HepG2 (cell line): ENCODE data around the gene KLK14. TPM values are rescaled to one million over a fixed set of nuclear protein-coding genes. Genes with fewer than 3 reads are reported as not detected.

Source experiments
- ATAC-seq: fragments of 200-7000 bp; cut with Tn5 transposase; 3 replicates; pipeline ENCODE4 v1.9.1; 2020; ENCODE audit warnings: mild to moderate bottlenecking, moderate library complexity
- BruUV-seq: library from RNA; stranded (reverse); fragments of 400-500 nt; replicated peaks from 2 replicates; lab custom pipeline; 2021; lab: Mats Ljungman, UMichigan
- CTCF ChIA-PET: fragments of 300-600 bp; formaldehyde crosslinking; extraction: SDS; loops from one replicate; lab custom pipeline; 2021; ENCODE audit warnings: low total read pairs, inconsistent platforms, low intra/inter-chr PET ratio; lab: Yijun Ruan, JAX
- POLR2A ChIA-PET: fragments of 350-600 bp; sonication (Branson Sonifier 250); formaldehyde crosslinking; loops from one replicate; lab custom pipeline; 2020; ENCODE audit warnings: antibody characterized with exemption, inconsistent platforms; lab: Yijun Ruan, JAX
- DNase-seq: peaks from one replicate; pipeline ENCODE4 v3.0.0-alpha.2; 2015; ENCODE audit warnings: low spot score
- FAIRE-seq: peaks from 3 replicates; lab custom pipeline; 2011; peaks lifted over from hg19 to GRCh38; lab: Jason Lieb, UNC
- H2AFZ ChIP-seq: one replicate; pipeline ENCODE4 v1.6.1; 2011; ENCODE audit warnings: low read length, inconsistent platforms
- H3K27ac ChIP-seq: fragments of 300-600 bp; 3 replicates; pipeline ENCODE4 v1.8.0; 2011; ENCODE audit warnings: mixed run types, mild to moderate bottlenecking, mixed read lengths, low read length, inconsistent platforms; ENCODE audit not compliant: insufficient read depth; ENCODE audit errors: extremely low read length
- H3K27me3 ChIP-seq, 2 experiments: fragments of 200-600 bp in 1 of 2; 2 replicates in 1 of 2; 3 replicates in 1 of 2; pipeline versions ENCODE4 v1.6.0 to v1.8.0; 2011; ENCODE audit warnings: low read length in 2 of 2, mild to moderate bottlenecking in 2 of 2, moderate library complexity in 2 of 2, inconsistent platforms in 1 of 2; ENCODE audit not compliant: insufficient read depth in 2 of 2, control insufficient read depth in 1 of 2
- H3K36me3 ChIP-seq, 2 experiments: fragments of 200-600 bp in 1 of 2; replicated peaks in 1 of 2; 2 replicates in 1 of 2; 3 replicates in 1 of 2; pipeline versions ENCODE4 v1.5.1 to v1.8.0; 2011; ENCODE audit warnings: low read length in 2 of 2, inconsistent platforms in 1 of 2; ENCODE audit not compliant: insufficient read depth in 2 of 2, control insufficient read depth in 1 of 2
- H3K4me1 ChIP-seq: 2 replicates; pipeline ENCODE4 v1.5.1; 2012; ENCODE audit warnings: low read length, inconsistent platforms; ENCODE audit not compliant: insufficient read depth
- H3K4me2 ChIP-seq: 2 replicates; pipeline ENCODE4 v1.6.0; 2011; ENCODE audit warnings: low read depth, low read length, inconsistent platforms
- H3K4me3 ChIP-seq, 3 experiments: fragments of 200-600 bp in 1 of 3; sonication (generic), shearing (Covaris generic) in 1 of 3; replicated peaks in 1 of 3; 2 replicates each; pipeline ENCODE4 v1.5.1; 2011 to 2016; ENCODE audit warnings: low read length in 3 of 3, inconsistent platforms in 2 of 3, low read depth in 2 of 3, mild to moderate bottlenecking in 2 of 3, control low read depth in 1 of 3, mixed read lengths in 1 of 3; ENCODE audit not compliant: insufficient read depth in 1 of 3
- H3K79me2 ChIP-seq: one replicate; pipeline ENCODE4 v1.6.1; 2011; ENCODE audit warnings: low read length, inconsistent platforms; ENCODE audit not compliant: insufficient read depth
- H3K9ac ChIP-seq: 2 replicates; pipeline ENCODE4 v1.6.0; 2011; ENCODE audit warnings: mild to moderate bottlenecking, low read depth, low read length, inconsistent platforms; ENCODE audit not compliant: insufficient read depth
- H3K9me3 ChIP-seq: 2 replicates; pipeline ENCODE4 v1.5.1; 2012; ENCODE audit warnings: mild to moderate bottlenecking, low read length
- H4K20me1 ChIP-seq: 2 replicates; pipeline ENCODE4 v1.6.0; 2011; ENCODE audit warnings: inconsistent platforms, mild to moderate bottlenecking, low read length, moderate library complexity; ENCODE audit not compliant: insufficient read depth
- BCL6 ChIP-seq: IDR thresholded peaks from 2 replicates; pipeline ENCODE4 v1.6.1; 2016; ENCODE audit warnings: missing genetic modification reagents, missing compliant biosample characterization
- DNMT3B ChIP-seq: conservative IDR thresholded peaks from 2 replicates; pipeline ENCODE4 v1.6.1; 2016; ENCODE audit warnings: missing biosample characterization, control low read depth
- KLF9 ChIP-seq: IDR thresholded peaks from 2 replicates; pipeline ENCODE4 v1.6.1; 2016; ENCODE audit warnings: low read depth
- SNAPC2 ChIP-seq: sonication (generic); formaldehyde crosslinking; IDR thresholded peaks from 2 replicates; pipeline ENCODE4 v1.8.1; 2022; ENCODE audit warnings: mild to moderate bottlenecking, missing genetic modification reagents
- ZNF382 ChIP-seq: sonication (generic); formaldehyde crosslinking; IDR thresholded peaks from 2 replicates; pipeline ENCODE4 v1.5.0; 2020; ENCODE audit warnings: missing genetic modification reagents, mild to moderate bottlenecking, borderline replicate concordance
- ZNF850 ChIP-seq: sonication (generic); formaldehyde crosslinking; conservative IDR thresholded peaks from 2 replicates; pipeline ENCODE4 v1.9.0; 2021; ENCODE audit warnings: mild to moderate bottlenecking, missing genetic modification reagents
- WGBS: methylation state at CpG from one replicate; pipeline ENCODE4 v1.1.6; 2017; ENCODE audit warnings: low lambda C conversion rate; 5-methylcytosine and 5-hydroxymethylcytosine counted together
- in situ Hi-C: cut with HindIII; loops from 2 replicates; pipeline ENCODE4 v1.10.0; 2017; ENCODE audit warnings: low pct_unique_long_range_greater_than_20kb; ENCODE audit not compliant: extremely low pct_ligation_motif_present
- intact Hi-C: fragments of 100-400 bp; cut with micrococcal nuclease; formaldehyde crosslinking; loops from one replicate; pipeline ENCODE4 v1.10.0; 2022; ENCODE audit not compliant: unreplicated experiment
- polyA plus RNA-seq, 8 experiments: library from polyadenylated mRNA; depleted of rRNA in 3 of 8; stranded (reverse) in 7 of 8; unstranded in 1 of 8; fragments of >200 nt; fragmentation: Illumina TruSeq in 4 of 8; extraction: Trizol in 4 of 8; gene quantifications; 2 replicates each; pipeline versions ENCODE4 v1.2.1 to v1.2.3, GENCODE V29; 2011 to 2016; ENCODE audit warnings: low read depth in 4 of 8, missing spikeins in 1 of 8, mixed read lengths in 1 of 8; ENCODE audit not compliant: insufficient read depth in 1 of 8
- total RNA-seq, 5 experiments: library from RNA; depleted of rRNA; stranded (reverse); fragments of >200 nt; fragmentation: Illumina TruSeq; extraction: Trizol; gene quantifications; 2 replicates each; pipeline ENCODE4 v1.2.3, GENCODE V29; 2016; ENCODE audit warnings: low read depth in 1 of 5
- TF ChIP-seq, protein P1 (sequence below): sonication (generic); formaldehyde crosslinking; conservative IDR thresholded peaks from 2 replicates; pipeline ENCODE4 v1.4.0; 2020; ENCODE audit warnings: mild to moderate bottlenecking, missing genetic modification reagents, moderate library complexity
- TF ChIP-seq, protein P2 (sequence below): sonication (generic); formaldehyde crosslinking; IDR thresholded peaks from 2 replicates; pipeline ENCODE4 v1.4.0; 2020; ENCODE audit warnings: missing genetic modification reagents, borderline replicate concordance
- TF ChIP-seq, protein P3 (sequence below): sonication (generic); formaldehyde crosslinking; IDR thresholded peaks from 2 replicates; pipeline ENCODE4 v1.4.0; 2020; ENCODE audit warnings: mild to moderate bottlenecking, missing genetic modification reagents
- TF ChIP-seq, protein P4 (sequence below): sonication (generic); formaldehyde crosslinking; conservative IDR thresholded peaks from 2 replicates; pipeline ENCODE4 v1.5.0; 2020; ENCODE audit warnings: missing genetic modification reagents
- TF ChIP-seq, protein P5 (sequence below): sonication (generic); formaldehyde crosslinking; IDR thresholded peaks from 2 replicates; pipeline ENCODE4 v1.4.0; 2020; ENCODE audit warnings: missing genetic modification reagents
- TF ChIP-seq, protein P6 (sequence below), 2 experiments: fragments of 450-650 bp in 1 of 2; sonication (generic) in 1 of 2; formaldehyde crosslinking; IDR thresholded peaks; 2 replicates each; pipeline versions ENCODE4 v1.5.0 to v1.8.0; 2020 to 2022; ENCODE audit warnings: mild to moderate bottlenecking in 1 of 2, missing genetic modification reagents in 1 of 2

Gene KLK14
- total and polyA plus RNA-seq, 2 of the 13 experiments (the other 11 are each of a cell fraction or from before 2014, with no cell fraction given), result not detected

DNA sequence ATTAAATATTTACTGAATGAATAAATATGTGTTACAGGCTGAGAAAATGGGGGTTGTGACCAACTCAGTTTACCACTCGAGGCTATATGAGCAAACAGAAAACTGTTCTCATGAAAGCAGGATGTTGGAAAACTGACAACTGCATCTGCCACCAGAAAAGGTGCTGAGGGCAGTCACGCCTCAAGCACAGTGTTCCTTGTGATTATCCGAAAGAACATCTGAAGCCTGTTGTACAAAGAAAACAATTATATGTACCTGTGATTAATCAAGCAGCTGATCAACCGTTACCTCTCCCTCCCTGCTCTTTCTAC, 11.6 kb downstream of the KLK14 start:
- Histone ChIP-seq H3K36me3 (no peaks in the 10 kb centered on the region), H3K4me2 (no peak overlapping the region), H3K79me2 (no peaks in the 10 kb centered on the region), H3K9me3 (peaks cover 11% of the 10 kb centered on the region; the same call in 1 of the 2 replicates), H3K9ac (no peak overlapping the region), H3K4me3 (no peak overlapping the region), H4K20me1 (no peaks in the 10 kb centered on the region), H3K27ac (no peak overlapping the region), H2AFZ (no peak overlapping the region), H3K4me1 (no peaks in the 10 kb centered on the region), H3K27me3 (no peaks in the 10 kb centered on the region; a peak in 2 of 5 replicates)
- no peak for DNase-seq
- FAIRE-seq, result no peak
- in situ Hi-C loops, result no loop called here
- no peak for ATAC-seq
- POLR2A ChIA-PET, result no interaction called here
- CTCF ChIA-PET, result no interaction called here
- intact Hi-C loops, result no loop called here
- 35% methylated on average over 4 of the region's 4 CpGs for WGBS
- no TSS peak for BruUV-seq
- TF ChIP-seq KLF9 (CRISPR knock-in tag) (no peak), ZNF850 (CRISPR knock-in tag) (no peak), ZNF382 (CRISPR knock-in tag) (no peak), SNAPC2 (CRISPR knock-in tag) (no peak), DNMT3B (no peak), BCL6 (CRISPR knock-in tag) (no peak)
- TF ChIP-seq, protein P1, sequence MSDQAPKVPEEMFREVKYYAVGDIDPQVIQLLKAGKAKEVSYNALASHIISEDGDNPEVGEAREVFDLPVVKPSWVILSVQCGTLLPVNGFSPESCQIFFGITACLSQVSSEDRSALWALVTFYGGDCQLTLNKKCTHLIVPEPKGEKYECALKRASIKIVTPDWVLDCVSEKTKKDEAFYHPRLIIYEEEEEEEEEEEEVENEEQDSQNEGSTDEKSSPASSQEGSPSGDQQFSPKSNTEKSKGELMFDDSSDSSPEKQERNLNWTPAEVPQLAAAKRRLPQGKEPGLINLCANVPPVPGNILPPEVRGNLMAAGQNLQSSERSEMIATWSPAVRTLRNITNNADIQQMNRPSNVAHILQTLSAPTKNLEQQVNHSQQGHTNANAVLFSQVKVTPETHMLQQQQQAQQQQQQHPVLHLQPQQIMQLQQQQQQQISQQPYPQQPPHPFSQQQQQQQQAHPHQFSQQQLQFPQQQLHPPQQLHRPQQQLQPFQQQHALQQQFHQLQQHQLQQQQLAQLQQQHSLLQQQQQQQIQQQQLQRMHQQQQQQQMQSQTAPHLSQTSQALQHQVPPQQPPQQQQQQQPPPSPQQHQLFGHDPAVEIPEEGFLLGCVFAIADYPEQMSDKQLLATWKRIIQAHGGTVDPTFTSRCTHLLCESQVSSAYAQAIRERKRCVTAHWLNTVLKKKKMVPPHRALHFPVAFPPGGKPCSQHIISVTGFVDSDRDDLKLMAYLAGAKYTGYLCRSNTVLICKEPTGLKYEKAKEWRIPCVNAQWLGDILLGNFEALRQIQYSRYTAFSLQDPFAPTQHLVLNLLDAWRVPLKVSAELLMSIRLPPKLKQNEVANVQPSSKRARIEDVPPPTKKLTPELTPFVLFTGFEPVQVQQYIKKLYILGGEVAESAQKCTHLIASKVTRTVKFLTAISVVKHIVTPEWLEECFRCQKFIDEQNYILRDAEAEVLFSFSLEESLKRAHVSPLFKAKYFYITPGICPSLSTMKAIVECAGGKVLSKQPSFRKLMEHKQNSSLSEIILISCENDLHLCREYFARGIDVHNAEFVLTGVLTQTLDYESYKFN (CRISPR knock-in tag), result no peak
- TF ChIP-seq, protein P2, sequence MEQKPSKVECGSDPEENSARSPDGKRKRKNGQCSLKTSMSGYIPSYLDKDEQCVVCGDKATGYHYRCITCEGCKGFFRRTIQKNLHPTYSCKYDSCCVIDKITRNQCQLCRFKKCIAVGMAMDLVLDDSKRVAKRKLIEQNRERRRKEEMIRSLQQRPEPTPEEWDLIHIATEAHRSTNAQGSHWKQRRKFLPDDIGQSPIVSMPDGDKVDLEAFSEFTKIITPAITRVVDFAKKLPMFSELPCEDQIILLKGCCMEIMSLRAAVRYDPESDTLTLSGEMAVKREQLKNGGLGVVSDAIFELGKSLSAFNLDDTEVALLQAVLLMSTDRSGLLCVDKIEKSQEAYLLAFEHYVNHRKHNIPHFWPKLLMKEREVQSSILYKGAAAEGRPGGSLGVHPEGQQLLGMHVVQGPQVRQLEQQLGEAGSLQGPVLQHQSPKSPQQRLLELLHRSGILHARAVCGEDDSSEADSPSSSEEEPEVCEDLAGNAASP (CRISPR knock-in tag), result no peak
- TF ChIP-seq, protein P3, sequence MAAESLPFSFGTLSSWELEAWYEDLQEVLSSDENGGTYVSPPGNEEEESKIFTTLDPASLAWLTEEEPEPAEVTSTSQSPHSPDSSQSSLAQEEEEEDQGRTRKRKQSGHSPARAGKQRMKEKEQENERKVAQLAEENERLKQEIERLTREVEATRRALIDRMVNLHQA (CRISPR knock-in tag), result no peak
- TF ChIP-seq, protein P4, sequence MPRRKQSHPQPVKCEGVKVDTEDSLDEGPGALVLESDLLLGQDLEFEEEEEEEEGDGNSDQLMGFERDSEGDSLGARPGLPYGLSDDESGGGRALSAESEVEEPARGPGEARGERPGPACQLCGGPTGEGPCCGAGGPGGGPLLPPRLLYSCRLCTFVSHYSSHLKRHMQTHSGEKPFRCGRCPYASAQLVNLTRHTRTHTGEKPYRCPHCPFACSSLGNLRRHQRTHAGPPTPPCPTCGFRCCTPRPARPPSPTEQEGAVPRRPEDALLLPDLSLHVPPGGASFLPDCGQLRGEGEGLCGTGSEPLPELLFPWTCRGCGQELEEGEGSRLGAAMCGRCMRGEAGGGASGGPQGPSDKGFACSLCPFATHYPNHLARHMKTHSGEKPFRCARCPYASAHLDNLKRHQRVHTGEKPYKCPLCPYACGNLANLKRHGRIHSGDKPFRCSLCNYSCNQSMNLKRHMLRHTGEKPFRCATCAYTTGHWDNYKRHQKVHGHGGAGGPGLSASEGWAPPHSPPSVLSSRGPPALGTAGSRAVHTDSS, result no peak
- TF ChIP-seq, protein P5, sequence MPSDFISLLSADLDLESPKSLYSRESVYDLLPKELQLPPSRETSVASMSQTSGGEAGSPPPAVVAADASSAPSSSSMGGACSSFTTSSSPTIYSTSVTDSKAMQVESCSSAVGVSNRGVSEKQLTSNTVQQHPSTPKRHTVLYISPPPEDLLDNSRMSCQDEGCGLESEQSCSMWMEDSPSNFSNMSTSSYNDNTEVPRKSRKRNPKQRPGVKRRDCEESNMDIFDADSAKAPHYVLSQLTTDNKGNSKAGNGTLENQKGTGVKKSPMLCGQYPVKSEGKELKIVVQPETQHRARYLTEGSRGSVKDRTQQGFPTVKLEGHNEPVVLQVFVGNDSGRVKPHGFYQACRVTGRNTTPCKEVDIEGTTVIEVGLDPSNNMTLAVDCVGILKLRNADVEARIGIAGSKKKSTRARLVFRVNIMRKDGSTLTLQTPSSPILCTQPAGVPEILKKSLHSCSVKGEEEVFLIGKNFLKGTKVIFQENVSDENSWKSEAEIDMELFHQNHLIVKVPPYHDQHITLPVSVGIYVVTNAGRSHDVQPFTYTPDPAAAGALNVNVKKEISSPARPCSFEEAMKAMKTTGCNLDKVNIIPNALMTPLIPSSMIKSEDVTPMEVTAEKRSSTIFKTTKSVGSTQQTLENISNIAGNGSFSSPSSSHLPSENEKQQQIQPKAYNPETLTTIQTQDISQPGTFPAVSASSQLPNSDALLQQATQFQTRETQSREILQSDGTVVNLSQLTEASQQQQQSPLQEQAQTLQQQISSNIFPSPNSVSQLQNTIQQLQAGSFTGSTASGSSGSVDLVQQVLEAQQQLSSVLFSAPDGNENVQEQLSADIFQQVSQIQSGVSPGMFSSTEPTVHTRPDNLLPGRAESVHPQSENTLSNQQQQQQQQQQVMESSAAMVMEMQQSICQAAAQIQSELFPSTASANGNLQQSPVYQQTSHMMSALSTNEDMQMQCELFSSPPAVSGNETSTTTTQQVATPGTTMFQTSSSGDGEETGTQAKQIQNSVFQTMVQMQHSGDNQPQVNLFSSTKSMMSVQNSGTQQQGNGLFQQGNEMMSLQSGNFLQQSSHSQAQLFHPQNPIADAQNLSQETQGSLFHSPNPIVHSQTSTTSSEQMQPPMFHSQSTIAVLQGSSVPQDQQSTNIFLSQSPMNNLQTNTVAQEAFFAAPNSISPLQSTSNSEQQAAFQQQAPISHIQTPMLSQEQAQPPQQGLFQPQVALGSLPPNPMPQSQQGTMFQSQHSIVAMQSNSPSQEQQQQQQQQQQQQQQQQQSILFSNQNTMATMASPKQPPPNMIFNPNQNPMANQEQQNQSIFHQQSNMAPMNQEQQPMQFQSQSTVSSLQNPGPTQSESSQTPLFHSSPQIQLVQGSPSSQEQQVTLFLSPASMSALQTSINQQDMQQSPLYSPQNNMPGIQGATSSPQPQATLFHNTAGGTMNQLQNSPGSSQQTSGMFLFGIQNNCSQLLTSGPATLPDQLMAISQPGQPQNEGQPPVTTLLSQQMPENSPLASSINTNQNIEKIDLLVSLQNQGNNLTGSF (CRISPR knock-in tag), result no peak
- TF ChIP-seq, protein P6, sequence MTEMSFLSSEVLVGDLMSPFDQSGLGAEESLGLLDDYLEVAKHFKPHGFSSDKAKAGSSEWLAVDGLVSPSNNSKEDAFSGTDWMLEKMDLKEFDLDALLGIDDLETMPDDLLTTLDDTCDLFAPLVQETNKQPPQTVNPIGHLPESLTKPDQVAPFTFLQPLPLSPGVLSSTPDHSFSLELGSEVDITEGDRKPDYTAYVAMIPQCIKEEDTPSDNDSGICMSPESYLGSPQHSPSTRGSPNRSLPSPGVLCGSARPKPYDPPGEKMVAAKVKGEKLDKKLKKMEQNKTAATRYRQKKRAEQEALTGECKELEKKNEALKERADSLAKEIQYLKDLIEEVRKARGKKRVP (CRISPR knock-in tag; IDR thresholded peaks at IDR 0.05), result no peak
